GM12878 (cell line): ENCODE measurements around the gene RPL21. TPM values are rescaled to one million over a fixed set of nuclear protein-coding genes. Genes with fewer than 3 reads are reported as not detected.

Experiments
- ATAC-seq: fragments of 200-7000 bp; cut with Tn5 transposase; 3 replicates; pipeline ENCODE4 v1.9.1; 2020; ENCODE audit warnings: mild to moderate bottlenecking, moderate library complexity
- BruUV-seq: library from RNA; stranded (reverse); fragments of 400-500 nt; replicated peaks from 2 replicates; lab custom pipeline; 2021; lab: Mats Ljungman, UMichigan
- CTCF ChIA-PET: fragments of 300-600 bp; sonication (Branson Sonifier 250); formaldehyde crosslinking; extraction: SDS; loops from one replicate; lab custom pipeline; 2021; ENCODE audit warnings: inconsistent platforms; lab: Yijun Ruan, JAX
- POLR2A ChIA-PET: fragments of 350-600 bp; formaldehyde crosslinking; extraction: SDS; loops from one replicate; lab custom pipeline; 2021; ENCODE audit warnings: inconsistent platforms; lab: Charles Lee
- RAD21 ChIA-PET: fragments of 300-600 bp; sonication (Branson Sonifier 250); formaldehyde crosslinking; loops from one replicate; lab custom pipeline; 2023; ENCODE audit warnings: antibody characterized with exemption; ENCODE audit not compliant: unreplicated experiment; lab: Charles Lee
- SMC1A ChIA-PET: fragments of 300-600 bp; sonication (Branson Sonifier 250); formaldehyde crosslinking; loops from one replicate; lab custom pipeline; 2023; ENCODE audit not compliant: unreplicated experiment, uncharacterized antibody; lab: Charles Lee
- DNase-seq: peaks from one replicate; pipeline ENCODE4 v3.0.0-alpha.2; 2011; ENCODE audit warnings: low read depth, low spot score
- FAIRE-seq: peaks from 3 replicates; lab custom pipeline; 2011; peaks lifted over from hg19 to GRCh38; lab: Jason Lieb, UNC
- H2AFZ ChIP-seq: 2 replicates; pipeline ENCODE4 v1.6.0; 2011; ENCODE audit warnings: low read depth, low read length, control low read depth; ENCODE audit not compliant: control insufficient read depth
- H3K27ac ChIP-seq: 2 replicates; pipeline ENCODE4 v1.5.1; 2011; ENCODE audit warnings: control low read depth; ENCODE audit not compliant: control insufficient read depth, insufficient read depth
- H3K27me3 ChIP-seq, 2 experiments: replicated peaks in 1 of 2; 2 replicates each; pipeline versions ENCODE4 v1.6.0 to v1.6.1; 2011; ENCODE audit warnings: low read length in 1 of 2; ENCODE audit not compliant: control insufficient read depth in 2 of 2, insufficient read depth in 2 of 2
- H3K36me3 ChIP-seq, 2 experiments: 2 replicates each; pipeline ENCODE4 v1.5.1; 2011; ENCODE audit warnings: low read length in 1 of 2; ENCODE audit not compliant: control insufficient read depth in 2 of 2, insufficient read depth in 2 of 2
- H3K4me1 ChIP-seq: 2 replicates; pipeline ENCODE4 v1.6.1; 2011; ENCODE audit warnings: mild to moderate bottlenecking, low read length, moderate library complexity, mixed read lengths; ENCODE audit not compliant: control insufficient read depth, insufficient read depth
- H3K4me2 ChIP-seq: 2 replicates; pipeline ENCODE4 v1.6.0; 2011; ENCODE audit warnings: control low read depth; ENCODE audit not compliant: control insufficient read depth, insufficient read depth
- H3K4me3 ChIP-seq: fragments of 200-600 bp; sonication (generic); 2 replicates; pipeline ENCODE4 v1.5.1; 2016
- H3K79me2 ChIP-seq: 2 replicates; pipeline ENCODE4 v1.6.0; 2011; ENCODE audit warnings: low read length; ENCODE audit not compliant: control insufficient read depth, insufficient read depth
- H3K9ac ChIP-seq: 2 replicates; pipeline ENCODE4 v1.8.0; 2011; ENCODE audit warnings: low read length, control low read depth, mixed read lengths; ENCODE audit not compliant: control insufficient read depth, insufficient read depth
- H3K9me3 ChIP-seq: replicated peaks from 3 replicates; pipeline ENCODE4 v1.5.1; 2011; ENCODE audit warnings: mild to moderate bottlenecking, low read length; ENCODE audit not compliant: control insufficient read depth, insufficient read depth
- H4K20me1 ChIP-seq: 2 replicates; pipeline ENCODE4 v1.6.0; 2011; ENCODE audit not compliant: control insufficient read depth, insufficient read depth
- CHD2 ChIP-seq: IDR thresholded peaks from 2 replicates; pipeline ENCODE4 v1.6.1; 2011; ENCODE audit warnings: low read depth, low read length, improper control_type of control experiment, borderline replicate concordance
- EED ChIP-seq: sonication (generic); IDR thresholded peaks from 2 replicates; pipeline ENCODE4 v1.6.1; 2016; ENCODE audit warnings: antibody characterized with exemption, low read depth
- POLR2AphosphoS2 ChIP-seq: IDR thresholded peaks from 2 replicates; pipeline ENCODE4 v1.6.1; 2011; ENCODE audit warnings: low read depth, mild to moderate bottlenecking, low read length, improper control_type of control experiment, moderate library complexity
- RBBP5 ChIP-seq: fragments of 200-600 bp; sonication (generic); conservative IDR thresholded peaks from 2 replicates; pipeline ENCODE4 v1.6.1; 2016
- RFX5 ChIP-seq: IDR thresholded peaks from 2 replicates; pipeline ENCODE4 v1.6.1; 2011; ENCODE audit warnings: low read depth, low read length, improper control_type of control experiment
- SMAD1 ChIP-seq: fragments of 450-650 bp; IDR thresholded peaks from 2 replicates; pipeline ENCODE4 v1.6.1; 2018; ENCODE audit warnings: mild to moderate bottlenecking, low read depth; ENCODE audit not compliant: partially characterized antibody
- TAF1 ChIP-seq: IDR thresholded peaks from 2 replicates; pipeline ENCODE4 v1.6.1; 2011; ENCODE audit warnings: mild to moderate bottlenecking, low read depth, low read length, borderline replicate concordance
- TCF7 ChIP-seq: IDR thresholded peaks from 2 replicates; pipeline ENCODE4 v1.6.1; 2014; ENCODE audit warnings: antibody characterized with exemption, borderline replicate concordance
- WRNIP1 ChIP-seq: IDR thresholded peaks from 2 replicates; pipeline ENCODE4 v1.6.1; 2011; ENCODE audit warnings: low read depth, low read length, improper control_type of control experiment, borderline replicate concordance
- ZZZ3 ChIP-seq: IDR thresholded peaks from 2 replicates; pipeline ENCODE4 v1.6.1; 2011; ENCODE audit warnings: low read depth; ENCODE audit not compliant: control insufficient read depth, insufficient read length
- WGBS: methylation state at CpG from one replicate; pipeline ENCODE4 v1.1.6; 2016; ENCODE audit warnings: low lambda C conversion rate; ENCODE audit not compliant: insufficient replicate concordance, insufficient coverage; ENCODE audit errors: missing lambda C conversion rate; 5-methylcytosine and 5-hydroxymethylcytosine counted together
- in situ Hi-C: fragments of 300-500 bp; cut with MboI; formaldehyde crosslinking; loops from 9 replicates; pipeline ENCODE4 v1.14.3; 2018; ENCODE audit warnings: mixed read lengths
- intact Hi-C: fragments of 100-400 bp; cut with micrococcal nuclease; formaldehyde crosslinking; loops from one replicate; pipeline ENCODE4 v1.14.2; 2022; ENCODE audit not compliant: unreplicated experiment
- polyA plus RNA-seq, 11 experiments: library from polyadenylated mRNA; depleted of rRNA in 4 of 11; unstranded in 6 of 11; stranded (reverse) in 5 of 11; fragments of >200 nt; fragmentation: Nextera tagmentation in 4 of 11; fragmentation: Illumina TruSeq in 1 of 11; extraction: Ambion mirVana in 4 of 11; extraction: Trizol in 1 of 11; gene quantifications; 1 replicate in 1 of 11; 2 replicates in 10 of 11; pipeline versions ENCODE4 v1.2.1 to v1.2.3, GENCODE V29; 2011 to 2016; ENCODE audit warnings: inconsistent platforms in 2 of 11, missing spikeins in 2 of 11, low read depth in 1 of 11
- total RNA-seq, 4 experiments: library from RNA; depleted of rRNA in 3 of 4; stranded (reverse); fragments of >200 nt in 3 of 4; fragmentation: Illumina TruSeq in 1 of 4; extraction: Trizol in 1 of 4; gene quantifications; 2 replicates each; pipeline versions ENCODE4 v1.2.1 to v1.2.3, GENCODE V29; 2013 to 2021
- TF ChIP-seq, protein P1 (sequence below): fragments of 150-350 bp; IDR thresholded peaks from 2 replicates; pipeline ENCODE4 v1.6.1; 2016; ENCODE audit warnings: low read depth, low read length
- TF ChIP-seq, protein P2 (sequence below): IDR thresholded peaks from 2 replicates; pipeline ENCODE4 v1.6.1; 2011; ENCODE audit warnings: low read depth, low read length, improper control_type of control experiment, borderline replicate concordance
- TF ChIP-seq, protein P3 (sequence below): fragments of 450-650 bp; IDR thresholded peaks from 2 replicates; pipeline ENCODE4 v1.6.1; 2016; ENCODE audit warnings: mild to moderate bottlenecking

The RPL21 gene
- total and polyA plus RNA-seq, 10 of the 15 experiments (the other 5 are each of a cell fraction or from before 2014, with no cell fraction given) = 817 to 9,760 (median 1,698) TPM

DNA sequence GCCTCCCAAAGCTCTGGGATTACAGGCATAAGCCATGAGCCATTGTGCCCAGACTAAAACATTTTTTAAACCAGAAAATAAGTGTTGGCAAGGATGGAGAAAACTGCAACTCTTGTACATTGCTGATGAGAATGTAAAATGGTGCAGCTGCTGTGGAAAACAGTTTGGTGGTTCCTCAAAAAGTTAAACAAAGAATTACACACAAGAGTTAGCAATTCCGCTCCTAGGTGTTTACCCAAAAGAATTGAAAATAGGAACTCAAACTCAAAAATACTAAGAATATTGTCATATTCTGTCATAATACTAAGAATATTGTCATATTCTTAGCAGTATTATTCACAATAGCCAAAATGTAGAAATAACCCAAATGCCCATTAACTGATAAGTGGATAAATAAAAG, 40.1 kb upstream of the RPL21 start (continued):
- no peak for TF ChIP-seq ZZZ3

- FAIRE-seq = no peak
- in situ Hi-C loops = no loop called here
- WGBS = 90% methylated on average over 17 of the region's 17 CpGs
Observed at GRCh38 chr13:27211771-27212364, 39.5 kb upstream of the RPL21 start.

More at GRCh38 chr13:27211771-27212364, 39.5 kb upstream of the RPL21 start:
- ATAC-seq = no peak
- no peaks in the 10 kb centered on the region for H3K36me3 ChIP-seq
- H2AFZ ChIP-seq = no peak overlapping the region
- CTCF ChIA-PET = interaction anchor here (0.9 to 1.1 kb wide), 2 partner anchors 59 to 150 kb away, joined by 3 to 4 read pairs; partner anchors contain the start of gene RASL11A
- H3K4me2 ChIP-seq = no peak overlapping the region
- TF ChIP-seq, protein P1, sequence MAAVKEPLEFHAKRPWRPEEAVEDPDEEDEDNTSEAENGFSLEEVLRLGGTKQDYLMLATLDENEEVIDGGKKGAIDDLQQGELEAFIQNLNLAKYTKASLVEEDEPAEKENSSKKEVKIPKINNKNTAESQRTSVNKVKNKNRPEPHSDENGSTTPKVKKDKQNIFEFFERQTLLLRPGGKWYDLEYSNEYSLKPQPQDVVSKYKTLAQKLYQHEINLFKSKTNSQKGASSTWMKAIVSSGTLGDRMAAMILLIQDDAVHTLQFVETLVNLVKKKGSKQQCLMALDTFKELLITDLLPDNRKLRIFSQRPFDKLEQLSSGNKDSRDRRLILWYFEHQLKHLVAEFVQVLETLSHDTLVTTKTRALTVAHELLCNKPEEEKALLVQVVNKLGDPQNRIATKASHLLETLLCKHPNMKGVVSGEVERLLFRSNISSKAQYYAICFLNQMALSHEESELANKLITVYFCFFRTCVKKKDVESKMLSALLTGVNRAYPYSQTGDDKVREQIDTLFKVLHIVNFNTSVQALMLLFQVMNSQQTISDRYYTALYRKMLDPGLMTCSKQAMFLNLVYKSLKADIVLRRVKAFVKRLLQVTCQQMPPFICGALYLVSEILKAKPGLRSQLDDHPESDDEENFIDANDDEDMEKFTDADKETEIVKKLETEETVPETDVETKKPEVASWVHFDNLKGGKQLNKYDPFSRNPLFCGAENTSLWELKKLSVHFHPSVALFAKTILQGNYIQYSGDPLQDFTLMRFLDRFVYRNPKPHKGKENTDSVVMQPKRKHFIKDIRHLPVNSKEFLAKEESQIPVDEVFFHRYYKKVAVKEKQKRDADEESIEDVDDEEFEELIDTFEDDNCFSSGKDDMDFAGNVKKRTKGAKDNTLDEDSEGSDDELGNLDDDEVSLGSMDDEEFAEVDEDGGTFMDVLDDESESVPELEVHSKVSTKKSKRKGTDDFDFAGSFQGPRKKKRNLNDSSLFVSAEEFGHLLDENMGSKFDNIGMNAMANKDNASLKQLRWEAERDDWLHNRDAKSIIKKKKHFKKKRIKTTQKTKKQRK = no peak
- TF ChIP-seq, protein P2, sequence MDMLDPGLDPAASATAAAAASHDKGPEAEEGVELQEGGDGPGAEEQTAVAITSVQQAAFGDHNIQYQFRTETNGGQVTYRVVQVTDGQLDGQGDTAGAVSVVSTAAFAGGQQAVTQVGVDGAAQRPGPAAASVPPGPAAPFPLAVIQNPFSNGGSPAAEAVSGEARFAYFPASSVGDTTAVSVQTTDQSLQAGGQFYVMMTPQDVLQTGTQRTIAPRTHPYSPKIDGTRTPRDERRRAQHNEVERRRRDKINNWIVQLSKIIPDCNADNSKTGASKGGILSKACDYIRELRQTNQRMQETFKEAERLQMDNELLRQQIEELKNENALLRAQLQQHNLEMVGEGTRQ = no peak
- TF ChIP-seq, protein P3, sequence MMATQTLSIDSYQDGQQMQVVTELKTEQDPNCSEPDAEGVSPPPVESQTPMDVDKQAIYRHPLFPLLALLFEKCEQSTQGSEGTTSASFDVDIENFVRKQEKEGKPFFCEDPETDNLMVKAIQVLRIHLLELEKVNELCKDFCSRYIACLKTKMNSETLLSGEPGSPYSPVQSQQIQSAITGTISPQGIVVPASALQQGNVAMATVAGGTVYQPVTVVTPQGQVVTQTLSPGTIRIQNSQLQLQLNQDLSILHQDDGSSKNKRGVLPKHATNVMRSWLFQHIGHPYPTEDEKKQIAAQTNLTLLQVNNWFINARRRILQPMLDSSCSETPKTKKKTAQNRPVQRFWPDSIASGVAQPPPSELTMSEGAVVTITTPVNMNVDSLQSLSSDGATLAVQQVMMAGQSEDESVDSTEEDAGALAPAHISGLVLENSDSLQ = no peak
- TF ChIP-seq CHD2 = no peak
- TF ChIP-seq SMAD1 = no peak
- TF ChIP-seq RBBP5 = no peak
- TF ChIP-seq EED = no peak
- TF ChIP-seq POLR2AphosphoS2 = no peak
- TF ChIP-seq WRNIP1 = no peak
- no peak for TF ChIP-seq TAF1
- no peak for TF ChIP-seq RFX5
- no peak for TF ChIP-seq TCF7
- TF ChIP-seq, all 136 proteins: peak for 0
- no peak overlapping the region for H3K4me3 ChIP-seq
- H4K20me1 ChIP-seq = no peaks in the 10 kb centered on the region
- no peaks in the 10 kb centered on the region; the same call in 2 of the 3 replicates for H3K9me3 ChIP-seq
- no TSS peak for BruUV-seq
- H3K79me2 ChIP-seq = no peaks in the 10 kb centered on the region
- H3K4me1 ChIP-seq = no peaks in the 10 kb centered on the region
- intact Hi-C loops = no loop called here
- no peak for DNase-seq
- ChIA-PET RAD21 (no interaction called here), SMC1A (interaction anchor here (0.6 to 1.6 kb wide), 3 partner anchors 10 to 127 kb away, joined by 3 read pairs; no protein-coding TSS in a partner anchor), POLR2A (no interaction called here)
- H3K27me3 ChIP-seq = no peaks in the 10 kb centered on the region
- no peak overlapping the region for H3K9ac ChIP-seq
- no peak overlapping the region for H3K27ac ChIP-seq
